PC-3 (cell line): ENCODE results near the gene SLC8A3. TPM values are rescaled to one million over a fixed set of nuclear protein-coding genes. Genes with fewer than 3 reads are reported as not detected.

Experiments
- ATAC-seq: fragments of 200-7000 bp; cut with Tn5 transposase; 2 replicates; pipeline ENCODE4 v1.9.1; 2020; ENCODE audit warnings: mild to moderate bottlenecking, moderate library complexity
- BruUV-seq: library from RNA; stranded (reverse); fragments of 400-500 nt; replicated peaks from 2 replicates; lab custom pipeline; 2021; lab: Mats Ljungman, UMichigan
- CTCF ChIA-PET: fragments of 300-600 bp; sonication (Branson Sonifier 250); formaldehyde crosslinking; loops from one replicate; lab custom pipeline; 2022; ENCODE audit warnings: antibody characterized with exemption; lab: Charles Lee
- POLR2A ChIA-PET: fragments of 300-600 bp; sonication (Branson Sonifier 250); formaldehyde crosslinking; loops from one replicate; lab custom pipeline; 2022; ENCODE audit warnings: antibody characterized with exemption; ENCODE audit not compliant: unreplicated experiment; lab: Charles Lee
- DNase-seq: peaks from one replicate; pipeline ENCODE4 v3.0.0-alpha.2; 2015
- H2AFZ ChIP-seq: fragments of 300-600 bp; sonication (generic); 2 replicates; pipeline ENCODE4 v1.6.0; 2016; ENCODE audit warnings: antibody characterized with exemption, low read length
- H3F3A ChIP-seq: fragments of 300-600 bp; sonication (generic); one replicate; pipeline ENCODE4 v1.6.0; 2017; ENCODE audit warnings: antibody characterized with exemption, low read length, control low read depth, mild to moderate bottlenecking; ENCODE audit not compliant: unreplicated experiment
- H3K27ac ChIP-seq: fragments of 300-600 bp; sonication (generic); 2 replicates; pipeline ENCODE4 v1.5.1; 2016; ENCODE audit warnings: mild to moderate bottlenecking, low read length
- H3K27me3 ChIP-seq: fragments of 300-600 bp; sonication (generic); 2 replicates; pipeline ENCODE4 v1.6.1; 2016; ENCODE audit warnings: low read length, mixed read lengths
- H3K36me3 ChIP-seq: fragments of 300-600 bp; sonication (generic); 2 replicates; pipeline ENCODE4 v1.6.1; 2016; ENCODE audit warnings: low read depth, mixed run types, low read length, mixed read lengths
- H3K4me1 ChIP-seq: fragments of 300-600 bp; sonication (generic); 2 replicates; pipeline ENCODE4 v1.5.1; 2016; ENCODE audit warnings: low read length; ENCODE audit not compliant: insufficient read depth
- H3K4me2 ChIP-seq: fragments of 300-600 bp; sonication (generic); 2 replicates; pipeline ENCODE4 v1.6.0; 2016; ENCODE audit warnings: low read length
- H3K4me3 ChIP-seq: fragments of 300-600 bp; sonication (generic); 2 replicates; pipeline ENCODE4 v1.5.1; 2016; ENCODE audit warnings: mild to moderate bottlenecking, low read length, mixed read lengths
- H3K79me2 ChIP-seq: fragments of 300-600 bp; sonication (generic); 2 replicates; pipeline ENCODE4 v1.6.1; 2017; ENCODE audit warnings: low read length, mixed read lengths
- H3K9ac ChIP-seq: fragments of 300-600 bp; sonication (generic); 2 replicates; pipeline ENCODE4 v1.6.0; 2016; ENCODE audit warnings: mild to moderate bottlenecking, low read length
- H3K9me2 ChIP-seq: fragments of 300-600 bp; sonication (generic); replicated peaks from 2 replicates; pipeline ENCODE4 v1.6.1; 2016; ENCODE audit warnings: mixed run types, low read length, mixed read lengths
- H3K9me3 ChIP-seq: fragments of 300-600 bp; sonication (generic); 2 replicates; pipeline ENCODE4 v1.6.1; 2016; ENCODE audit warnings: low read length, mixed read lengths
- H4K20me1 ChIP-seq: fragments of 300-600 bp; sonication (generic); 2 replicates; pipeline ENCODE4 v1.6.1; 2016; ENCODE audit warnings: low read length, mixed read lengths
- CTCF ChIP-seq: fragments of 300-600 bp; sonication (generic); conservative IDR thresholded peaks from 2 replicates; pipeline ENCODE4 v1.5.1; 2017; ENCODE audit warnings: antibody characterized with exemption, low read depth, mild to moderate bottlenecking, low read length
- EZH2 ChIP-seq: fragments of 300-600 bp; sonication (generic); IDR thresholded peaks from one replicate; pipeline ENCODE4 v1.6.1; 2017; ENCODE audit warnings: antibody characterized with exemption, mild to moderate bottlenecking, low read length; ENCODE audit not compliant: unreplicated experiment
- EZH2phosphoT487 ChIP-seq: fragments of 300-600 bp; sonication (generic); IDR thresholded peaks from 2 replicates; pipeline ENCODE4 v1.6.1; 2018; ENCODE audit warnings: mild to moderate bottlenecking, antibody characterized with exemption, low read length, borderline replicate concordance
- intact Hi-C: fragments of 100-400 bp; cut with micrococcal nuclease; formaldehyde crosslinking; loops from 2 replicates; pipeline ENCODE4 v1.9.0; 2023
- total RNA-seq: library from RNA; depleted of rRNA; stranded (reverse); fragments of >200 nt; gene quantifications from 2 replicates; pipeline ENCODE4 v1.2.3, GENCODE V29; 2014

SLC8A3 gene
- total RNA-seq, 1 experiment from 2014 or later: not detected

- intact Hi-C loops: no loop called here
- POLR2A ChIA-PET: no interaction called here
- Histone ChIP-seq H3K9ac (no peak overlapping the region), H2AFZ (no peak overlapping the region), H3K4me2 (no peak overlapping the region), H3K27ac (no peak overlapping the region), H3K9me2 (no peaks in the 10 kb centered on the region), H4K20me1 (no peaks in the 10 kb centered on the region), H3K4me1 (no peaks in the 10 kb centered on the region), H3K9me3 (no peaks in the 10 kb centered on the region), H3K27me3 (peaks cover 72% of the 10 kb centered on the region), H3K4me3 (no peak overlapping the region), H3F3A (no peaks in the 10 kb centered on the region), H3K79me2 (no peaks in the 10 kb centered on the region), H3K36me3 (no peaks in the 10 kb centered on the region)
- DNase-seq (no peak), ATAC-seq (no peak)
- TF ChIP-seq EZH2phosphoT487 (no peak), EZH2 (no peak), CTCF (no peak)
- CTCF ChIA-PET: no interaction called here
- BruUV-seq: no TSS peak
Measured at GRCh38 chr14:70203686-70204085, 14.9 kb upstream of the SLC8A3 start.

- H3K9ac ChIP-seq: no peak overlapping the region
- no peaks in the 10 kb centered on the region for H3F3A ChIP-seq
- H3K27ac ChIP-seq: no peak overlapping the region
- H3K27me3 ChIP-seq: peaks cover 68% of the 10 kb centered on the region
- no peak for ATAC-seq
- no peaks in the 10 kb centered on the region for H4K20me1 ChIP-seq
- no peak overlapping the region for H2AFZ ChIP-seq
- no peak overlapping the region for H3K4me3 ChIP-seq
- ChIA-PET CTCF (no interaction called here), POLR2A (no interaction called here)
- no peaks in the 10 kb centered on the region for H3K4me1 ChIP-seq
- no peaks in the 10 kb centered on the region for H3K9me2 ChIP-seq
- H3K4me2 ChIP-seq: no peak overlapping the region
- TF ChIP-seq EZH2 (no peak), EZH2phosphoT487 (no peak), CTCF (no peak)
- H3K79me2 ChIP-seq: no peaks in the 10 kb centered on the region
- BruUV-seq: no TSS peak
- no peaks in the 10 kb centered on the region for H3K36me3 ChIP-seq
- intact Hi-C loops: no loop called here
- no peaks in the 10 kb centered on the region for H3K9me3 ChIP-seq
- DNase-seq: no peak
Measured at GRCh38 chr14:70201994-70202393, 13.2 kb upstream of the SLC8A3 start.

DNA sequence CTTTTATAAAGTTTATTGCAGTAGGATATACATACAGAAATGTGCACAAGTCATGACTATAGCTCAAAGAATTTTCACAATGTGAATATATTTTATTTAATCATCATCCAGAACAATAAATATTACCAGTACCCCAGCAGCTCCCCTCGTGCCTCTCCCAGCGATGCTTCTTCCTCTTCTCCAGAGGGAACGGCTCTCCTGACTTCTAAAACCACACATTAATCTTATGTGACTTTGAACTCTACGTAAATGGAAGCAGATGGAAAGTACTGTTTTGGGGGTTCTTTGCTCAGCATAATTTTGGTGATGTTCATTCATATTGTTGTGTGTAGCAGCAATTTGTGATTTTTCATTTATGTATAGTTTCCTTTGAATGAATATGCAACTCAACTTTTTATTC, 4.6 kb upstream of the SLC8A3 start:
- POLR2A ChIA-PET: no interaction called here
- Histone ChIP-seq H3K4me1 (no peaks in the 10 kb centered on the region), H3F3A (no peaks in the 10 kb centered on the region), H3K4me2 (no peak overlapping the region), H3K9ac (no peak overlapping the region), H3K9me3 (no peaks in the 10 kb centered on the region), H4K20me1 (no peaks in the 10 kb centered on the region), H3K36me3 (no peaks in the 10 kb centered on the region), H3K27ac (no peak overlapping the region), H2AFZ (no peak overlapping the region), H3K79me2 (no peaks in the 10 kb centered on the region), H3K4me3 (no peak overlapping the region), H3K27me3 (peaks cover 57% of the 10 kb centered on the region), H3K9me2 (no peaks in the 10 kb centered on the region)
- no TSS peak for BruUV-seq
- intact Hi-C loops: loop anchor here (5.0 kb wide), 1 partner anchor 96 kb away; no protein-coding TSS in a partner anchor
- ATAC-seq (no peak), DNase-seq (no peak)
- TF ChIP-seq CTCF (no peak), EZH2 (no peak), EZH2phosphoT487 (no peak)
- CTCF ChIA-PET: no interaction called here
